Activated CD4-positive, alpha-beta T cell treated with anti-CD3 and anti-CD28 coated beads, Interleukin-2, amount 50 U/mL, for 48 hours (primary cell): ENCODE data around the gene ATAD1.
A peak's percentile ranks its signal among the peaks of the same experiment; 100 is the strongest.
"Not testable (repeated sequence)": the region's sequence is repeated elsewhere in the genome, so short reads cannot be mapped to it uniquely, and the experiment has no call there.

Experiments
- DNase-seq, 2 experiments: peaks; one replicate each; pipeline ENCODE4 v3.0.0-alpha.2; 2020

The ATAD1 gene

GRCh38 chr10:87846023-87846422, 28.0 kb upstream of the ATAD1 start:
- DNase-seq: no peak

GRCh38 chr10:87845624-87845998, 27.6 kb upstream of the ATAD1 start:
- DNase-seq: no peak

DNA sequence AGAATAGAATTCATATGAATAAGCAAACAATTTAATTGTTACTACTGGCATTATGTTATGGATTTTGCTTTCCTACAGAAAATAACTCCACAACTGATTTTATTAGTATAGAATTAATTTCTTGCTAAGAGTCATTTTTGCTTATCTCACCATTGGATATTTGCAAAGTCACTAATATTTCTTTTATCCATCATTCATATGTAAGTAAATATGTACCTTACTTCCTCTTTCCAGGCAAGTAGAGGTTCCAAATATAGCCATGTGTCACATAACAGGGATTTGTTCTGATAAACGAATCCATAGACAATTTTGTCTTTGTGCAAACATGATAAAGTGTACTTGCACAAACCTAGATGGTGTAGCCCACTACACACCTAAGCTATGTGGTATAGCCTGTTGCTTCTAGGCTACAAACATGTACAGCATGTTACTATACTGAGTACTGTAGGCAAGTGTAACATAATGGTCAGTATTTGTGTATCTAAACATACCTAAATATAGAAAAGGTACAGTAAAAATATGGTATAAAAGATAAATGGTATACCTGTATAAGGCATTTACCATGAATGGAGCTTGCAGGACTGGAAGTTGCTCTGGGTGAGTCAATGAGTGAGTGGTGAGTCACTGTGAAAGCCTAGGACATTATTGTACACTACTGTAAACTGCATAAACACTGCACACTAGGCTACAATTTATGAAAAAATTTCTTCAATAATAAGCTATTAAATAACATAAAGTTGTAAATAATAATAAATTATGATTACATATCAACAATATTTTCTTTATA, 27.0 kb upstream of the ATAD1 start:
- DNase-seq: no peak

- DNase-seq: no peak
These were observed 25.7 kb upstream of the ATAD1 start for GRCh38 chr10:87843714-87844113.

GRCh38 chr10:87842776-87843497, 24.9 kb upstream of the ATAD1 start:
- no peak for DNase-seq

GRCh38 chr10:87842220-87842641, 24.2 kb upstream of the ATAD1 start:
- DNase-seq: no peak

DNA sequence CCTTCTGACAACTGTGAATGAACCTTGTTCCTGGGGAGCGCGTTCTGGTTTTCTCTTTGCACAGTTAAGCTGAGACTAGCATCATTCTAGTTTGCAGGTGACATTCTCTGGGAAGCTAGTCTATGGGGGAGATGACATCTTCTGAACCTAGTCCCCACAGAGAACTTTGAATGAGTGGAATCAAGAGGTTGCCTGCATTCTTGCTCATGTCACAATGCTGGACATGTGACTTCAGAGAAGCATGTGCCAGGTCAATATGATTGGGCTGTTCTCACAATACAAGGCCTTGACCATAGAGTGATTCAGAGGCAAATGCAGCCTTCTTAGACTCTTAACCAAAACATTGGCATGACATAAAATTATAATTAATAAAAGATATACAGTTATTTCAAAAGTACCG, 23.2 kb upstream of the ATAD1 start:
- no peak for DNase-seq

DNA sequence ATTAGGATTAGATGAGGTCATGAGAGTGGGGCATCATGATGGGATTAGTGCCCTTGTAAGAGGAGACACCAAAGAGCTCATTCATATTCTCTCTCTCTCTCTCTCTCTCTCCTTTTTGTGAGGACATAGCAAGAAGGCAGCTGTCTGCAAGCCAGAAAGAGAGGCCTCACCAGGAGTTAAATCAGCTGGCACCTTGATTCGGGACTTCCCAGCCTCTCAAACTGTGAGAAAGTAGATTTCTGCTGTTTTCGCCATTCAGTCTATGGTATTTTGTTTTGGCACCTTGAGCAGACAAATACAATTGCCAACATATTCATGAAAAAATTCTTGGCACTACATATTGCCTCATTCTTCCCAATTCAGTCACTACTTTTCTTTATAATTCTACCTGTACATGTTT, 20.6 kb upstream of the ATAD1 start:
- no peak for DNase-seq

- no peak for DNase-seq
These were observed 19.4 kb upstream of the ATAD1 start for GRCh38 chr10:87837445-87837844.

- DNase-seq: no peak
These were observed 18.1 kb upstream of the ATAD1 start for GRCh38 chr10:87836098-87836497.

- DNase-seq: no peak
These were observed 12.1 kb upstream of the ATAD1 start for GRCh38 chr10:87829986-87830729.

- not testable (repeated sequence) for DNase-seq
These were observed 11.0 kb upstream of the ATAD1 start for GRCh38 chr10:87829051-87829450.

DNA sequence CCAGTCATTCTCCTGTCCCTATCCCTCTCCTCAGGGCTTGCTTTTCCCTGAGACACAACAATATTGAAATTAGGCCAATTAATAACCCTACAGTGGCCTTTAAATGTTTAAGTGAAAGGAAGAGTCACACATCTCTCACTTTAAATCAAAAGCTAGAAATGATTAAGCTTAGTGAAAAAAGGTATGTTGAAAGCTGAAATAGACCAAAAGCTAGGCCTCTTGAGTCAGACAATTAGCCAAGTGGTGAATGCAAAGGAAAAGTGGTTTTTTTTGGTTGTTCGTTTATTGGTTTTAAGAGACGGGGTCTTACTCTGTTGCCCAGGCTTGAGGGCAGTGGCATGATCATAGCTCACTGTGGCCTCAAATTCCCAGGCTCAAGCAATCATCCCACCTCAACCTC, 9.7 kb upstream of the ATAD1 start:
- DNase-seq: no peak

GRCh38 chr10:87826653-87827052, 8.6 kb upstream of the ATAD1 start:
- no peak for DNase-seq

DNA sequence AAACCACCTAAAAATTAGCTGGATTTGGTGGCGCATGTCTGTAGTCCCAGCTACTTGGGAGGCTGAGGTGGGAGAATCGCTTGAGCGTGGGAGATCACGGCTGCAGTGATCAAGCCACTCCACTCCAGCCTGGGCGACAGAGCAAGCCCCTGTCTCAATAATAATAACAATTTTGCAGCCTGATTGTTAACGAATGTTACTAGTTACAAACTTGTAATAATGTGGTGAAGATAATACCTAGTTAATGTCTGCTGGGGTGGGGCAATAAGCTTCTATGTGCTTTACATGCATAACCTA, 1.2 kb upstream of the ATAD1 start:
- DNase-seq: no peak

DNA sequence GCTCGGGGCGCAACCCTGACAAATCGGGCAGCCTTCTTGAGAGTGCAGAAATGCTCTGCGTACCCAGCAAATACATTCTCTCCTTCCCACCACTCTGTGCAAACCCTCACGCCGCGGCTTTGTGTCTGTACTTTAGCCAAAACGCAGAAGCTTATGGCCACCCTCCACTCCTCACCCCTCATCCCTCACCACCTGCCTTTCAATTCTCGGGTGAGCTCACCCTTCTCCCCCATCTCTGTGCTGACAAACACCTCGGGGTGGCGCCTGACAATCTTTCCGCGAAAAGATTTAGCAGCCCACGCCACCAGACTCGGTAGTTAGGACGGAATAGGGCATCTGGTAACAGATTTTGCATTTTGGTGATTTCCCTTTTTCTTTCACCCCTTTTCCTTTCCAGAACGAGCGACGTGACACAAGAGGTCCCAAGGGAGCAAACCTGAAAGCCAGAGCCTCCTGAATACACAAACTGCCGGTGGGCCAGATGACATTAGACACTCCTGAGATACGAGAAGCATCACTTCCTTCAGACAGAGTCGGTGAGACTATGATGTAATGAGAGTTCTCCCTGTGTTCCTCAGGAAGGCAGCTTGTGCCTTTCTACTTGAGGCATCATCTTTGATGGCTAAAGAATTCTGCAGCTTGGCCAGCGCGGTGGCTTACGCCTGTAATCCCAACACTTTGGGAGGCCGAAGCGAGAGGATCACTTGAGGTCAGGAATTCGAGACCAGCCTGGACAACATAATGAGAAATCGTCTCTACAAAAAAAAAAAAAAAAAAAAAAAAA, 671 bp upstream of the ATAD1 start:
- DNase-seq: peak; percentile 64 to 74

DNA sequence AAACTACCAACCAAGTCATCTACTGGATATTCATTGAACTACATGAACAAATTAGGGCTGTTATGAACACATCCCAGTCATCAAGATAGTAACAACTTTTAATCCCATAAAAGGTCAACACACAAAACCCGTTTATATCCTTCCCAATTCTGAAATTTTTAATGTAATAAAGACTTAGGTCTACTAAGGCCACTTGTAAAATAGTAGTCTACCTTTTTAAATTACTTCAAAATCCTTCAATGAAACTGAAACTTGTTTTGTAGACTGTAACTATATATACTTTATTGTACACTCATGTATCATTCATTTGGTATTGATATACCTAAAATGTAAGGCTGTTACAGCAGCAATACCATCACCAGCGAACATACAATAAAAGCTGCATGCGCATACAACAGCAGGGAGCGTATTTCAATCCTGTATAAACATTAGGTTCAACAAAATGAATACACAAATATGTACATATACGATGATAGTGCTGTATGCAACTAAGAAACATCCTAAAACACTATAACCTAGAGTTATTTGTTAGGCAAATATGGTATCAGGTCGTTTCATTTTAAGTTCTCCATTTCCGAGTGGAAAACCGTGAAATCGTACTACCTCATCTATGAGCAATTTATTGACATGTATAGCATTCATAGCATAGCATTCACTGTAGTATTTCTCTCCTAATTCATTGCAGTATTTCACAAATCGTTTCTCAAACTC, 973 bp downstream of the ATAD1 start:
- no peak for DNase-seq

- DNase-seq: no peak
These were observed 1.7 kb downstream of the ATAD1 start for GRCh38 chr10:87816163-87816897.

- no peak for DNase-seq
These were observed 13.0 kb downstream of the ATAD1 start for GRCh38 chr10:87804939-87805569.

DNA sequence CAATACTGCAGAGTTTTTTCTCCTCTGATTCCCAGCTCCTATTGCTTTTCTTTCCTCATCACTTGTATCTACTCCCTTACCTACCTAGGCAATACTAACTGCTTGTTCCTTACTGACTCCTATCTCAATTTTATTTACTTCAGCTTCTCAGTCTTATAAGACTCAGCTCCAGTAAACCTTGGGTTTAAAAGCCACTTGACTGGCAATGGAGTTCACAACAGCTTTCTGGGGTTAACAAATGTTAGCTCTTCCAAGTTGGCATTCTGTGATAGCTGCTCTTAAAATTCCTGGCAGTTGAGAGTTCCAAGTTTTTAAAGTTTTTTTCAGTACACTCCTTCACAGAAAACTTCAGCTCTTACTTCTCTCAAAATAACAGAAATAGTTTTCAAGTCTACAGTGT, 14.2 kb downstream of the ATAD1 start:
- no peak for DNase-seq

GRCh38 chr10:87803328-87803727, 14.7 kb downstream of the ATAD1 start:
- no peak for DNase-seq
